ENCODE measurements around the gene ZDHHC11. TPM values are rescaled to one million over a fixed set of nuclear protein-coding genes. Genes with fewer than 3 reads are reported as not detected.
A peak's percentile ranks its signal among the peaks of the same experiment; 100 is the strongest.
"Not testable (repeated sequence)": the region's sequence is repeated elsewhere in the genome, so short reads cannot be mapped to it uniquely, and the experiment has no call there.

The ZDHHC11 gene
- total RNA-seq, 2 experiments from 2014 or later = 6.2 to 7.9 TPM

DNA sequence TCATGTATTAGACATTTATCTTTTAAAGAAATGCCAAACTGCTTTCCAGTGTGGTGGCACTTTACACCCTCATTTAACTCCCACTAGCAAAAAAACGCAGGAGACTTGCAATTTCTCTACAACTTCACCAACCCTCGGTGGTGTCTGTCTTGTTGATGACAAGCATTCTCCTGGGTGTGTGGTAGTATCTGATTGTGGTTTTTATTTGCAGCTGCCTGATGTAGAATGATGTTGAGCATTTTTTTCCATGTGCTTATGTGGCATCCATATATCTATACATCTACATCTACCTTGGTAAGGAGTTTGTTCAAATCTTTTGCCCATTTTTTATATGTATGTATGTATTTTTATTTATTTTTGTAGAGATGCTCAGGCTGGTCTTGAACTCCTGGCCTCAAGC lies 16.8 kb downstream of the ZDHHC11 start:
- CTCF ChIA-PET; POLR2A ChIA-PET; H3K4me1 Mint-ChIP-seq (ENCODE audit: low read depth); H3K9me3 Mint-ChIP-seq; H3K4me3 Mint-ChIP-seq; H3K27ac Mint-ChIP-seq; H3K36me3 Mint-ChIP-seq; H3K27me3 Mint-ChIP-seq; intact Hi-C loops (cut with micrococcal nuclease): not testable (repeated sequence)
- peak; percentile 2 for DNase-seq

DNA sequence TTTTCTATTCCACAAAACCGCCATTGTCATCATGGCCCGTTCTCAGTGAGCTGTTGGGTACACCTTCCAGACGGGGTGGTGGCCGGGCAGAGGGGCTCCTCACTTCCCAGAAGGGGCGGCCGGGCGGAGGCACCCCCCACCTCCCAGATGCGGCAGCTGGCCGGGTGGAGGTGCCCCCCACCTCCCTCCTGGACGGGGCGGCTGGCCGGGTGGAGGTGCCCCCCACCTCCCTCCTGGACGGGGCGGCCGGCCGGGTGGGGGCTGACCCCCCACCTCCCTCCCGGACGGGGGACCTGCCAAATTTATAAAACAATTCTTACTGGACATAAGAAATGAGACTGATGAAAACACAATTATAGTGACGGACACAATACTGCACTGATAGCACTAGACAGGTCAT lies 22.6 kb downstream of the ZDHHC11 start:
- H3K36me3 Mint-ChIP-seq; H3K27ac Mint-ChIP-seq; H3K27me3 Mint-ChIP-seq; H3K4me3 Mint-ChIP-seq; POLR2A ChIA-PET; intact Hi-C loops (cut with micrococcal nuclease); H3K4me1 Mint-ChIP-seq (ENCODE audit: low read depth); CTCF ChIA-PET; H3K9me3 Mint-ChIP-seq; DNase-seq: not testable (repeated sequence)

DNA sequence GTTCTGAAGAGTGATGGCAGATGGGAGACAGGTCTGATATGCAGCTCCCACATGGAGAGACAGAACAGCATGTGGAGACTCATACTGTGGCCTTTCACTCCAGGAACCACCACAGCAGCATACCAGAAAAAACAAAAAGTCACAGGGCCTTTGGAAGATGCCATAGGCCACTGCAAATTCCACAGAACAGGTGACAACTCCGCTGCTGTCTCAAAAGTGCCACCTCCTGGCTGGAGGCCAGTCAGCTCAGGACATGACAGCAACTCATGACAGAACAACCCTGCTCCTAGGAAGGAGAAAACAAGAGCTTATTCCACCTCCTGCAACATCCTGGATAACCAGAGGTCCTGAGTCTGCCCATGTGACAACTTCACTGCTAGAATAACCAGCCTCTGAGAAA lies 25.2 kb downstream of the ZDHHC11 start:
- DNase-seq; H3K9me3 Mint-ChIP-seq; H3K27me3 Mint-ChIP-seq; intact Hi-C loops (cut with micrococcal nuclease); H3K27ac Mint-ChIP-seq; CTCF ChIA-PET; POLR2A ChIA-PET; H3K4me1 Mint-ChIP-seq (ENCODE audit: low read depth); H3K4me3 Mint-ChIP-seq: not testable (repeated sequence)
- H3K36me3 Mint-ChIP-seq = peaks cover 10% of the 10 kb centered on the region

DNA sequence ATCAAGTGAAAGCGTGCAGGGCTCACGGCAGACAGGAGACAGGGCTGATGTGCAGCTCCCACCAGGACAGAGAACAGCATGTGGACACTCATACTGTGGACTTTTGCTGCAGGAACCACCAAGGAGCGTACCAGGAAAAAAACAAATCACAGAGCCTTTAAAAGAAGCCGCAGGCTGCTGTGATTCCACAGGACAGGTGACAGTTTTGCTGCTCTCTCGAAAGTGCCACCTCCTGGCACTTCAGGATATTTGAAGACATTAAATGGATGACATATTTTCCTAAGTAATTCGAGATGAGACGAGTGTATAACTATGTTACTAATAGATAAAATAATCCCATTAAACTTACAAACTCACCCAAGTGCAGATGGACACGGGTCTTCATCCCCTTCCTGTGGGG lies 29.3 kb downstream of the ZDHHC11 start:
- no peak for DNase-seq
- Mint-ChIP-seq H3K27me3 (no peaks in the 10 kb centered on the region), H3K4me1 (ENCODE audit: low read depth) (no peaks in the 10 kb centered on the region), H3K9me3 (no peaks in the 10 kb centered on the region), H3K36me3 (peaks cover 8% of the 10 kb centered on the region), H3K4me3 (no peak overlapping the region), H3K27ac (no peak overlapping the region)
- ChIA-PET POLR2A (no interaction called here), CTCF (no interaction called here)
- intact Hi-C loops (cut with micrococcal nuclease) = no loop called here

DNA sequence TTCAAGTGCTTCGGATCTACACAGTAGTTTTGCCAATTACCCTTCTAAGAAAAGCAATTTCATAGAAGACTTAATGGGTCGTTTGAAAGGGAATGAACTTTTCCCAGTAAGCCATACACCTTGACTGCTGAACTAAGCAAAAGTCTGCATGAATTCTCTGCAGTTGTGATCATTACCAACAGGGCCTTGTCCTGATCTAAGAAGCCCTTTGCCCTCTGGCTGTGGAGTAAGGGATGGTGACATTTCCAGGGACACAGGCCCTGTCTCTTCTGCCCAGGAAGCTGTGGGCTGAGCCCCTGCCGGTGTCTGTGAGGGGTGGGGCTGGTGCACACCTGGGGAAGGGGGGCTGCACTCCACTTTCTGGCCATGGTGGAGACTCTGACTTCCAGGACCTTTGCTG lies 30.5 kb downstream of the ZDHHC11 start:
- Mint-ChIP-seq H3K36me3 (peaks cover 7% of the 10 kb centered on the region), H3K27me3 (no peaks in the 10 kb centered on the region), H3K9me3 (no peaks in the 10 kb centered on the region), H3K27ac (no peak overlapping the region), H3K4me1 (ENCODE audit: low read depth) (no peaks in the 10 kb centered on the region), H3K4me3 (no peak overlapping the region)
- ChIA-PET POLR2A (no interaction called here), CTCF (no interaction called here)
- intact Hi-C loops (cut with micrococcal nuclease) = no loop called here
- DNase-seq = no peak

DNA sequence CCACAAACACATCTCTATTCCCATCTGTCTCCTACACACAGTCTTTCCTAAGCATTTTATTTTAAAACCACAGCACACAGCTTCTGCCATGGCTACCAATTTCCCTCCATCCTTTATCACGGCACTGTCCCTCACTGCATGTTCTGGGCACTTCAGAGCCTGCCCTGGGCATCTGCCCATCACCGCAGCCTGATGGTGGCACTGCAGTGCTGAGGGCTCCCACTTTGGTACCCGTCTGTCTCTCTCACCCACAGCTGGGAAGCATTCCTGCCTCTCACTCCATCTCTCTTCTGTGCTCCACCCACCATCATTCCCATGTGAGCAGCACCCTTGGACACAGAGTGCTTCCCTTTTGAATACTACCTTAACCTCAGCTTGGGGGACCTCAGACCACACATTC lies 31.7 kb downstream of the ZDHHC11 start:
- Mint-ChIP-seq H3K27ac (no peak overlapping the region), H3K4me3 (no peak overlapping the region), H3K27me3 (no peaks in the 10 kb centered on the region), H3K4me1 (ENCODE audit: low read depth) (no peaks in the 10 kb centered on the region), H3K36me3 (peaks cover 7% of the 10 kb centered on the region), H3K9me3 (no peaks in the 10 kb centered on the region)
- ChIA-PET CTCF (no interaction called here), POLR2A (no interaction called here)
- intact Hi-C loops (cut with micrococcal nuclease) = no loop called here
- DNase-seq = no peak

DNA sequence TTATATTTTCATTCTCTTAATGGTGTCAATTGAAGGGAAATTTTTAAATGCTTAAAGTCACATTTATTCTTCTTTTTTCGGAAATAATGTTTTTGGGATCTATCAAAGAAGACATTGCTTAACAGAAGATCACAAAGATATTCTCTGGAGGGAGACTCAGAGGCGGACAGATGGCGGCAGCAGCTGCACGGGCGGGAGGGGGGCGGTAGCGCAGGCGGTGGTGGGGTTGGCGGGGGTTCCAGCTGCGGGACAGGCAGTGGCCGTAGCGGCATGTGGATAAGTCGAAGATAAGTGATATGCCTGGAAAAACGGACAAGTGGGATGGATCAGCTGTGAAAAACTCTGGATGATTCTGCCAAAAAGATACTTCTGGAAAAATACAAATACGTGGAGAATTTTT lies 34.6 kb downstream of the ZDHHC11 start:
- POLR2A ChIA-PET = no interaction called here
- H3K4me1 Mint-ChIP-seq (ENCODE audit: low read depth) = no peaks in the 10 kb centered on the region

DNA sequence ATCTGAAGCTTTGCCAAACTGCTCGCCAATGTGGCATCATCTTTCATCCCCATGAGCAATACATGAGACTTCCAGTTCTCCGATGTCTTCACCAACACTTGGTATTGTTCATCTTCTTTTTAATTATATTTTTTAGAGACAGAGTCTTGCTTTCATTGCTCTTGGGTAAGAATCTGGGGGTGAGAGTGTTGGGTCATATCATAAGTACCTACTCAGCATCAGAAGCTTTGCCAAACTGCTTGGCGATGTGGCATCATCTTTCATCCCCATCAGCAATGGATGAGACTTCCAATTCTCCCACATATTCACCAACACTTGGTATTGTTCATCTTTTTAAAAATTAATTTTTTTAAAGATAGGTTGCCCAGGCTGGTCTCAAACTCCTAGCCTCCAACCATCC lies 35.3 kb downstream of the ZDHHC11 start:
- no peaks in the 10 kb centered on the region for H3K4me1 Mint-ChIP-seq (ENCODE audit: low read depth)
- no peak overlapping the region for H3K4me3 Mint-ChIP-seq
- intact Hi-C loops (cut with micrococcal nuclease) = no loop called here
- H3K27ac Mint-ChIP-seq = no peak overlapping the region
- DNase-seq = no peak
- ChIA-PET POLR2A (no interaction called here), CTCF (no interaction called here)
- no peaks in the 10 kb centered on the region for H3K27me3 Mint-ChIP-seq
- H3K9me3 Mint-ChIP-seq = no peaks in the 10 kb centered on the region
- no peaks in the 10 kb centered on the region for H3K36me3 Mint-ChIP-seq

More for the DNA sequence above, 34.6 kb downstream of the ZDHHC11 start:
- H3K36me3 Mint-ChIP-seq = no peaks in the 10 kb centered on the region
- no peaks in the 10 kb centered on the region for H3K9me3 Mint-ChIP-seq
- no peak for DNase-seq
- H3K4me3 Mint-ChIP-seq = no peak overlapping the region
- H3K27ac Mint-ChIP-seq = no peak overlapping the region
- no peaks in the 10 kb centered on the region for H3K27me3 Mint-ChIP-seq
- CTCF ChIA-PET = no interaction called here
- intact Hi-C loops (cut with micrococcal nuclease) = no loop called here

DNA sequence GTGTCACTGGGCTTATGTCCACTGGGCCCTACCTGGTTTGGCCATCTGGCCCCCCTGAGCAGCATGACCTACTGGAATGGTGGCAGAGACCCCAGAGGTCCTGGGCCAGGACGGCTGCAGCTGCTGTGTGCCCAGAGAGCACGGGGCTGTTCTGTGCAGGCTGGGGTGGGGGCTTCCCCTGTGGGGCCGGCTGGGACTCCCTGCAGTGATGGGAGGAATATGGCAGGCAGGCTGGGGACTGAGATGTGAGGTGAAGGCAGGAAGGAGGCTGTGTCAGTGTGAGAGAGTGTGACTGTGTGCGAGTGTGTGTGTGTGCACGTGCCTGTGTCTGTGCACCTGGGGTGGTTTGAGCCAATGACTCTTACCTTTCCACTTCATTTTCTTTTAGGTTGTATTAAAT lies 37.2 kb downstream of the ZDHHC11 start:
- H3K4me3 Mint-ChIP-seq; H3K27me3 Mint-ChIP-seq; H3K27ac Mint-ChIP-seq; intact Hi-C loops (cut with micrococcal nuclease); H3K36me3 Mint-ChIP-seq; DNase-seq; POLR2A ChIA-PET; H3K4me1 Mint-ChIP-seq (ENCODE audit: low read depth); H3K9me3 Mint-ChIP-seq; CTCF ChIA-PET: not testable (repeated sequence)

DNA sequence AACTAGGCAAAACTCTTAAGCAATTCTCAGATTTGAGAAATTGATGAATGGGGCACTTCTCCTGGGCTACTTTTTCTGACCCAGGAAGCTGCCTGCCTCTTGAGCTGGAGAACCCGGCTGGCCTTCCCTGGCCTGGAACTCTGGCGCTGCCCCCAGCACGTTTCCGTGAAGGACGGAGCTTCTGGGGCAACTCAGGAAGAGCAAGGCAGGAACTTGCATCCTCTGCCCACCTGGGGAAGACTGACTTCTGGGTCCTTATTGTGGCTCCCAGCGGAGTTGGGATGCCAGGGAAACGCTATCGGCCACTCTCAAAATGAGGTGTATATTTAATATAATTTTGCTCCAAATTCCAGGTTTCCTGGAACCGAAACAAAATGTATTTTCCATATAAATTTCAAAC lies 39.4 kb downstream of the ZDHHC11 start:
- H3K27me3 Mint-ChIP-seq; CTCF ChIA-PET; intact Hi-C loops (cut with micrococcal nuclease); H3K27ac Mint-ChIP-seq; H3K9me3 Mint-ChIP-seq; H3K4me1 Mint-ChIP-seq (ENCODE audit: low read depth); POLR2A ChIA-PET; H3K4me3 Mint-ChIP-seq; H3K36me3 Mint-ChIP-seq; DNase-seq: not testable (repeated sequence)

DNA sequence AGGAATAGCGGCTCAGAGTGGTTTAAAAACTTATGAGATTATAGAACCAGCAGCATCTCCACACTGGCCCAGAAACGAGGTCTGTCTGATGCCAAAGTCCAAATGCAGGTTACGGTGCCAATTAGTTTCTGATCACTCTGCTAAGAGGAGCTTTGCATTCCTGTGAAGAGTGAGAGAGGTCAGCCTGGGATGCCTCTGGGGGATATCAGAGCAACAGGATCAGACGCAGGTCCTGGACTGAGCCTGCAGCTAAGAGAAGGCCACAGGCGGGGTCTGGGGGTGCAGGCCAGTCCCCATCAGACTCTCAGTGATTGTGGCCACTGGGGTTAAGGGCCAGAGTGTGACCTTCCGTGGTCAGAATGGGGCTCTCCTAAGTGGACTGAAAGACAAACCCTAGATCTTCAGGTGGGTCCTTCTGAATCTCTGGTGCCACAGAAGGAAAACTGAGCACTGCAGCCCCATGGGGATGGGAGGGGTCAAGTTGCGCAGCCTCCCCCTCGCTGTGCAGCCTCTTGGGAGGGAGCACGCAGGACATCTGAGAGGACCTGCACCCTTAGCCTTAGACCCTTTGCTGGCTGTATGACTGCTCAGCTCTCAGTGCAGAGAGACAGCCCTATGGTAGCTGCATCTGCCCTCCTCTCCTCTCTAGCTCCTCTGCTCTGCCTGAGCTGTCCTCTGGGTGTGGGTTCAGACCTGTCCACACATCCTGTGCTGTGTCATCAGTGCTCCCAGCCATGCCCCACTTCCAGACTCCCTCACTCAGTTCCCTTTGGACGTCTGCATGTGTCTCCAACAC lies 42.9 kb downstream of the ZDHHC11 start:
- POLR2A ChIA-PET; DNase-seq; H3K36me3 Mint-ChIP-seq; intact Hi-C loops (cut with micrococcal nuclease); H3K27ac Mint-ChIP-seq; H3K4me3 Mint-ChIP-seq; H3K27me3 Mint-ChIP-seq; CTCF ChIA-PET; H3K4me1 Mint-ChIP-seq (ENCODE audit: low read depth): not testable (repeated sequence)
- H3K9me3 Mint-ChIP-seq = peaks cover 17% of the 10 kb centered on the region

DNA sequence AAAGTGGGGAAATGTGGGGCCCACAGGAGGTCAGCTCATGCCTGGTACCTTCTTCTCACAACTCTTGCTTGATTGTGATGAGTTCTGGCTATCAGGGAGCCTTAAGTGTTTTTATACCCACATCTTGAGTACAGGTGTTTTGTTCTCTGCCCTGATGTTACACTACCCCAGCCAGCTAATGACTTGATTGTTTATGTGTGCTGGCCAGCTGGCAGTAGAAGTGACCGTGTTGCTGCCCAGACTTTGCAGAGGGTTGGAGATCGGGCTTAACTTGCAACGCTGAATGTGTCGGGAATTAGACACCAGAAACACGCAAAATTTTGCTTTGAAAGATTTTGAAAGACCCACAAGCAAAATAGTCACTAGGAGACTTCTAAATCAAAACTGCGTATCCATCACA lies 49.3 kb downstream of the ZDHHC11 start:
- CTCF ChIA-PET = no interaction called here
- H3K27me3 Mint-ChIP-seq = peaks cover 4% of the 10 kb centered on the region
- H3K4me3 Mint-ChIP-seq = no peak overlapping the region
- H3K36me3 Mint-ChIP-seq = peaks cover 10% of the 10 kb centered on the region
- peaks cover 22% of the 10 kb centered on the region for H3K9me3 Mint-ChIP-seq
- intact Hi-C loops (cut with micrococcal nuclease) = no loop called here
- POLR2A ChIA-PET = no interaction called here
- H3K4me1 Mint-ChIP-seq (ENCODE audit: low read depth) = no peaks in the 10 kb centered on the region
- DNase-seq = no peak
- no peak overlapping the region for H3K27ac Mint-ChIP-seq

DNA sequence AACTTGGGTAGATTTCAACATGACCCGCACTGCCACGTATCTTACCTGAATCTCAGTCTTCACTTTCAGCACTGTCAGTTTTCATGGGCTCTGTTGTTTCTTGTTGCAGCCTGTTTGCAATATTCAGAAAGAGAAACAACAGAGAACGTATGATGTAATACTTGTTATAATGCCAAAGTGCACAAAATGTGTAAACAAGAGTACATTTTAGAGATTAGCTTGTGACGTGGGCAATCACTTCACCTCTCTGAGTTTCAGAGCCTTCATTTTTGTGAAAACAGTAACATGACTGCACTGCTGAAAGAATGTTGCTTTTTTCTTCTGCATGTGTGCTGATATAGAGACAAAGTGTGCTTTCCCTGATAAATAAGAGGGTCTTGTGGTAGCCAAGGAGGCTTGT lies 49.7 kb downstream of the ZDHHC11 start:
- CTCF ChIA-PET = not testable (repeated sequence)
- H3K9me3 Mint-ChIP-seq = peaks cover 22% of the 10 kb centered on the region

More for the DNA sequence above, 49.7 kb downstream of the ZDHHC11 start:
- POLR2A ChIA-PET; intact Hi-C loops (cut with micrococcal nuclease); H3K4me1 Mint-ChIP-seq (ENCODE audit: low read depth); DNase-seq; H3K4me3 Mint-ChIP-seq; H3K27ac Mint-ChIP-seq; H3K36me3 Mint-ChIP-seq; H3K27me3 Mint-ChIP-seq: not testable (repeated sequence)

All from activated CD4-positive, alpha-beta memory T cell treated with anti-CD3 and anti-CD28 coated beads for 36 hours (primary cell).